Mucosa of stomach (tissue), 1 donor: ENCODE measurements around the gene OR14I1.
"Not testable (repeated sequence)": the region's sequence is repeated elsewhere in the genome, so short reads cannot be mapped to it uniquely, and the experiment has no call there.

Experiments
- H3K27me3 ChIP-seq: one replicate; pipeline ENCODE4 v1.7.0; 2013; ENCODE audit warnings: mild to moderate bottlenecking, low read length; ENCODE audit not compliant: control insufficient read depth, insufficient read depth
- H3K36me3 ChIP-seq: one replicate; pipeline ENCODE4 v1.7.0; 2013; ENCODE audit warnings: low read length; ENCODE audit not compliant: control insufficient read depth, insufficient read depth
- H3K4me1 ChIP-seq: one replicate; pipeline ENCODE4 v1.7.0; 2013; ENCODE audit warnings: mild to moderate bottlenecking, low read length; ENCODE audit not compliant: control insufficient read depth, insufficient read depth
- H3K4me3 ChIP-seq: one replicate; pipeline ENCODE4 v1.7.0; 2013; ENCODE audit warnings: low read length
- H3K9ac ChIP-seq: one replicate; pipeline ENCODE4 v1.7.0; 2013; ENCODE audit warnings: mild to moderate bottlenecking, low read length, moderate library complexity
- H3K9me3 ChIP-seq: one replicate; pipeline ENCODE4 v1.7.0; 2013; ENCODE audit warnings: mild to moderate bottlenecking, low read length, moderate library complexity; ENCODE audit not compliant: control insufficient read depth
- donor health status: Pancreatic carcinoma.

Gene OR14I1

DNA sequence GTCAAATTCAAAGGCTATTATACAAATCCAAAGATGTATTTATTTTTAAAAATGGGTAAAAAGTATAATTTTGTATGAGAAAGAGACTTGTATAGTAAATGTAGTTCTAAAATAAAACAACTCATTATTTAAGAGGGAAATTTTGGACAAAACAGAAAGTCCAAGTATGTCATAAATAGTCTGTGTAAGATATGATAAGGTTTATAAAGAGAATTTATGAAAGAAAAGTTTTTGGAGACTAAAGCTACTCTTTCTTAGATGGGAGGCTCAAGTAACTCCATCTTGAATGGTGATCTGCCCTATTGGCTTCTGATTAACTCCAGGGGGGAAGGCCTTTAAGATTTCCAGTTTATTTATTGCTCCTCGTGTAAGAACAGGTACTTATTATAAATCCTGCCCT is 32.6 kb downstream of the OR14I1 start:
- Histone ChIP-seq H3K4me3 (no peak overlapping the region), H3K9ac (no peak overlapping the region), H3K4me1 (no peaks in the 10 kb centered on the region), H3K9me3 (no peaks in the 10 kb centered on the region), H3K36me3 (no peaks in the 10 kb centered on the region), H3K27me3 (no peaks in the 10 kb centered on the region)

DNA sequence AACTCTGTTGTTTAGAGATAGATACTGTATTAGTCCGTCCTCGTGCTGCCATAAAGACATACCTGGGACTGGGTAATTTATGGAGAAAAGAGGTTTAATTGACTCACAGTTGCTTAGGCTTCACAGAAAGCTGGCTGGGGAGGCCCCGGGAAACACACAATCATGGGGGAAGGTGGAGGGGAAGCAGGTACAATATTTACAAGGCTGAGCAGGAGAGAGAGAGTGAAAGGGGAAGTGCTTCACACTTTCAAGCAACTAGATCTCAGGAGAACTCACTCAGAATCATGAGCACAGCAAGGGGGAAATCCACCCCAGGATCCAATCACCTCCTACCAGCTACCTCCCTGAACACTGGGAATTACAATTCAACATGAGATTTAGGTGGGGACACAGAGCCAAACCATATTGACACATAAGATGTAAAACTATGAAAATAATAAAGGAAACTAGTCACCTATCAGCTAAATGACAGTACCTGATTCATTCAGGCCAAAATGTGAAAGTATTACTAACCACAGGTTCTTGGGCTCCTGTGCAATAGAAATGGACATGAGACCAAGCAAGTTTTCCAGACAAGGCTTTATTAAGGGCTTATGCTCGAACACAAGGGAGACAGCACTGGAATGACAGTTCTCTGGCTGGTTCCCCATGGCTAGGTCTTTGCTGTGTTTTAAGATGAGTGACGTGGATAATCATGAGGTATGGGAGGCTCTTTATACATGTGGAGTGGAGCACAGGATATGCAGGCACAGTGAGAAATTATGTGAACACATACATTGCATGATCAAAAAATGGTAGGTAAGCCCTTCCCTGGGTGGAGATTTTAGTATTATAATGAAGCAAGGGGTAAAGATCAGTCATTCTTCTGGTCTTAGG is 38.9 kb downstream of the OR14I1 start:
- not testable (repeated sequence) for H3K4me3 ChIP-seq, H3K9me3 ChIP-seq, H3K36me3 ChIP-seq, H3K4me1 ChIP-seq, H3K27me3 ChIP-seq, H3K9ac ChIP-seq

DNA sequence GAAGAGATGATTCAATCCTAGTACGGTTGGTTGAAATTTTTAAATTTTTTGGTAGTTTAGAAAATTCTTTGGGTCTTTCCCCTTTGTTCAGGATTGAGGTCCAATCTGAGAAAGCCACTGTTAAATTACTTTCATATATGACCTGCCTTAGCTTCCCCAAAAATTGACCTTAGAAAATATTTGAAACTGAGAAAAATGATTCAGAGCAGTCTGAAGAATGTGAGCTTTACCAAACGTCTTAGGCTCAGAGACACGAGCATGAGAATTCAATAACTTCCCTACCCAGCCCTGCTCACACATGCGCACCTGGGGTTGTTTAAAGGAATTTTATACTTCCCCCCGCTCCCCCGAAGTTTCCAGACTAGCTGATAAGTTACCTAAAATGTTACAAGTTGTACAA is 45.8 kb downstream of the OR14I1 start:
- not testable (repeated sequence) for H3K9me3 ChIP-seq, H3K4me1 ChIP-seq, H3K9ac ChIP-seq, H3K27me3 ChIP-seq, H3K4me3 ChIP-seq, H3K36me3 ChIP-seq

DNA sequence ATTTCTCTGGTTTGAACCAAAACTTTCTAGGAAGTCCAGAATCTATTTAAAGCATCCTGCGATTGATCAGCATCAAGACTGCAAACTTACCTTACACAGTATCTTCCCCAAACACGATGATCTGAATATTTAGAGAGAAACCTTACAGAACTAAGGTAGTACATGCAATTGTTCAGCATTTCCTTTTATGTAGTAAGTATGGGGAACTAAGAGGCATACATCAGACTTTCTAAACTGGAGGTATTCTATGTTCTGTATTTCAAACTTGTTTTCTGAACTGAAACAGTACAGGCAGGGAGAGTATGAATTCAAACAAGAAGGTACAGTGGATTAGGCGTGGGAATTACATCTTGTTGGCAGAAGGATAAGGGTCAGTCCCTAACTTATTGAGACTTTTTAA is 47.2 kb downstream of the OR14I1 start, which contains the start of gene OR2T27:
Gene OR2T27 (minus strand): TSS at position 175 of the 400 bp plus-strand sequence. CDS start 4,644 bp downstream, outside the sequence.
- not testable (repeated sequence) for H3K27me3 ChIP-seq, H3K9me3 ChIP-seq, H3K4me1 ChIP-seq, H3K36me3 ChIP-seq, H3K4me3 ChIP-seq, H3K9ac ChIP-seq
